ENCODE measurements around the gene CACNA2D2.

The CACNA2D2 gene

DNA sequence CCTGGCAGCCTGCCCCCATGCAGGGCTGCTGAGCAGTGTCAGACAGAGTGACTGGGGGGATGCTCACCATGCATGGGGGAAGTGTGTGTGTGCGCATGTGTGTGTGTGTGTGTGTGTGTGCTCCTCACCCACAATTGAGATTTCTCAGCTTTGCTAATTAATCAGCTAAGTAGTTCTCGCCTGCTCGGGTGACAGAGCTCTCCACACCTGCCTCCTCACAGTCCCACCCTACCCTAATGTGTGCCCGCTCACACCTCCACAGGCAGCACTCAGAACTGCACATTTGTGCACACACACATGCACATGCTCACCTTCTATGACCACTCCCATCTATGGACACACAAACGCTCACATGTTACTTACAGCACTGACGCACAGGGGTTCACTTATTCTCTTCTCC, 37.3 kb downstream of the CACNA2D2 start:
- no peak overlapping the region for H3K4me3 ChIP-seq (replicated peaks; ENCODE audit: low read depth, low read length)
- no peak for DNase-seq (ENCODE audit: low read depth)
- TF ChIP-seq, protein P1, sequence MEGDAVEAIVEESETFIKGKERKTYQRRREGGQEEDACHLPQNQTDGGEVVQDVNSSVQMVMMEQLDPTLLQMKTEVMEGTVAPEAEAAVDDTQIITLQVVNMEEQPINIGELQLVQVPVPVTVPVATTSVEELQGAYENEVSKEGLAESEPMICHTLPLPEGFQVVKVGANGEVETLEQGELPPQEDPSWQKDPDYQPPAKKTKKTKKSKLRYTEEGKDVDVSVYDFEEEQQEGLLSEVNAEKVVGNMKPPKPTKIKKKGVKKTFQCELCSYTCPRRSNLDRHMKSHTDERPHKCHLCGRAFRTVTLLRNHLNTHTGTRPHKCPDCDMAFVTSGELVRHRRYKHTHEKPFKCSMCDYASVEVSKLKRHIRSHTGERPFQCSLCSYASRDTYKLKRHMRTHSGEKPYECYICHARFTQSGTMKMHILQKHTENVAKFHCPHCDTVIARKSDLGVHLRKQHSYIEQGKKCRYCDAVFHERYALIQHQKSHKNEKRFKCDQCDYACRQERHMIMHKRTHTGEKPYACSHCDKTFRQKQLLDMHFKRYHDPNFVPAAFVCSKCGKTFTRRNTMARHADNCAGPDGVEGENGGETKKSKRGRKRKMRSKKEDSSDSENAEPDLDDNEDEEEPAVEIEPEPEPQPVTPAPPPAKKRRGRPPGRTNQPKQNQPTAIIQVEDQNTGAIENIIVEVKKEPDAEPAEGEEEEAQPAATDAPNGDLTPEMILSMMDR (IDR thresholded peaks at IDR 0.05; ENCODE audit: low read length, missing control alignments), result no peak

DNA sequence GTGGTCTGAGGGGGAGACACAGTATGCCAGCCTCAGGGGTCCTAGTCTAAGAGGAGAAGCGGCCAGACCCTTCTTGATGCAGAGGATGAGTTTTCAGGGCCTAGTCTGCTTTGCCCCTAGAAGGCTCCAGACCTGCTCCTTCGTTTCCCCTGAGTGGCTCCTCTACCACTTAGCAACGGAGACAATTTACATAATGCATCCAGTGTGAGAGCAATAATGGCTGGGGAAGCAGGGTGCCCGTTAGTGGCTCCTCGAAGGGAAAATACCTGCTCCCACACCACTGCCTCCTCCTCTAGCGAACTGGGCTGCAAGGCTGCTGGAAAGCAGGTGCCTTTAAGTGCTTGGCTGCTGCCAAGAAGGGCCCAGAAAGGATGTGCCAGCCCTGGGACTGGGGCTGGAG, 38.9 kb downstream of the CACNA2D2 start:
- H3K4me3 ChIP-seq (replicated peaks; ENCODE audit: low read depth, low read length), result no peak overlapping the region
- DNase-seq (ENCODE audit: low read depth), result no peak
- TF ChIP-seq, protein P1 (IDR thresholded peaks at IDR 0.05; ENCODE audit: low read length, missing control alignments), result no peak

DNA sequence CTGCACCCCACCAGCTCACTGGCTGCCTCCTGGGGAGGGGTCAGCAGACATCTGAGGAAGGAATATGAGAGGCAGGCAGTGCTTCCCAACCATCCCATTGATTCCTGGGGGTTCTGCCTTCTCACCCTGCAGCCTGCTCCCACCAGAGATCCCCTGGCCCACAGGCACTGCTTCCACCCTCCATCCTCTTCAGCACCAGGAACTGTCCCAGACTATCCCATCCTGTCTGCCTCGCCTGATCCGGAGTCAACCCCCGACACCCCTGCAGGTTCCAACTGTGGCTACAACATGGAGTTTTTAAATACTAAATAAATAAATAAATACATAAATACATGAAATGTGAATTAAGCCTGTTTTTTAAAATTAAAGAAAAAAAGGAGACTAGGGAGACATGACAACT, 43.6 kb downstream of the CACNA2D2 start:
- TF ChIP-seq, protein P1 (IDR thresholded peaks at IDR 0.05; ENCODE audit: low read length, missing control alignments), result no peak
- H3K4me3 ChIP-seq (replicated peaks; ENCODE audit: low read depth, low read length), result no peak overlapping the region
- no peak for DNase-seq (ENCODE audit: low read depth)

DNA sequence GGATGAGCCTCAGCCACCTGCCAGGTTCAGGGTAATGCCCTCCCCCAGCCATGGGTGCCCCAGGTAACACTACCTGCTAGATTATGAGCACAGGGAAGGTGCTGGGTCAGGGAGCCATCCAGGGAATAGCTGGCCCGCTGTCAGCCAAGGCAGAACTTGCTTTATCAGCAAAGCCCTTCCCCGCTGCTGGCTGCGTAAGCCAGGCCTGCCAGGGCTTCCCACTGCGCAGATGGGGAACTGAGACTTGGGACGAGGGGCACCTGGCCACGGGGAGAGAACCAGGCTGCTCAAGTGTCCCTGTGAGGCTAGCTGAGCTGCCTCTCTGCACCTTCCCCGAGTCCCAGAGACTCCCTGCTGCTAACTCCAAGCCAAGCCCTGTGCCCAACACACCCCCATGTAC, 45.4 kb downstream of the CACNA2D2 start:
- TF ChIP-seq, protein P1 (IDR thresholded peaks at IDR 0.05; ENCODE audit: low read length, missing control alignments), result no peak
- DNase-seq (ENCODE audit: low read depth), result no peak
- no peak overlapping the region for H3K4me3 ChIP-seq (replicated peaks; ENCODE audit: low read depth, low read length)

DNA sequence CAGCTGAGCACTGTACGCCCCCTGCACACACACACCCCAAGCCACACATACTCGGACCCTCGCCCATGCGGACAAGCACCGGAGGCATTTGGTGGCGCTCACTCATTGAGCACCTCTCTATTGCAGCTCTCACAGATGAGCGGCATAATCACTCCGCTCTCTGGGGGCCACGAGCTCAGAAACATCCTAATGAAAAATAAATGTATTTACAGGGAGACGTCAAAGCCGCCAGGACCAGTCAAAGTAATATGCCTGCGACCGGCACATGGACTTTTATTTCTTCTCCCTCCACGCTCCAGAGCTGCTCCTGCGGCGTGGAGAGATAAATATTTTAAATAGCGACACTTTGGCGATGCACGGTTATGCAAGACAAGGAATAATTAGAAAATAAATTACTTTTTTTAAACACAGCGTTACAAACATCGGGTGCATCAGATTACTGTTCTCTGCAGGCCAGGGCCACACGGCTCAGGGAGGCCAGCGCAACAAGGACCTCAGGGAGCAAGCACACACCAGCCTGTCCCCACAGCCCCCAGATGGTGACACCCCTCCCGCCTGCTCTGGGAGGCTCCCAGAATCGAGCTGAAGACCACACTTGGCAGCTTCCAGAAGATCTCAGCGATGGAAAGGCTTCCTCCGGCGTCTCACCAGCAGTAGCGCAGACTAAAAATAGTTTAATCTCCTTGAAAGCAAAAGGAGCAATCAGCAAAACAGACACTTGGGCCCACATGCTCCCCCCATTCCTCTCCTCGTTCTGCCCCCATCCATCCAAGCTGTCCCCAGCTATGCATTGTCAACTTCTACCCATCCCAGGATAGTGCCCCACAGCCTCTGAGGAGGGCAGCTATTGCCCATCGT, 48.0 kb downstream of the CACNA2D2 start:
- DNase-seq (ENCODE audit: low read depth), result no peak
- TF ChIP-seq, protein P1 (IDR thresholded peaks at IDR 0.05; ENCODE audit: low read length, missing control alignments), result no peak
- no peak overlapping the region for H3K4me3 ChIP-seq (replicated peaks; ENCODE audit: low read depth, low read length)

DNA sequence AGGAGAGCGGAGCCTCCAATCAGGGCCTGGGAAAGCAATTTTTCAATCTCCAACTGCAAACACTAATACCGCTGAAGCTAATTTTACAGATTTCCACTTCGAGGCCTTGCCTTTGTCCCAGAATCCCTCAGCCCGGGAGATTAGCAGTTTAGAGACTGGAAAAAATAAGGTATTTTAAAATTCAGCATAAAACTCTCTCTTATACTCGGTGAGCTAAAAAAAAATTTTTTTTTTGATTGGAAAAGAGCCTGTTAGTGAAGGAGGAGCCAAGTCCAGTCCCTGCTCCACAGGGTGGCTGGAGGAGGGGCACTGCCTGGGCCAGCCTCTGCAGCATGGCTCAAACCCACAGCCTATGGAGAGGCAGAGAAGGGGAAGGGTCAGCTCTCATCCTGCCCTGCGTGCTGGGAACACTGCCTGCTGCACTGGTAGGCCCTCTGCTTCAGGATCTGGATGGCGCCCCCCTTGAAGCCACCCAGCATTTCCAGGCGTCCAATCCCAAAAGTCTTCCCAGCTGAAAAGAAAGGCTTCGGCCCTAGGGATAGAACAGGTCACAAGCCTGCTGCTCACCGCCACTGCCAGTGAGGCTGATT, 48.9 kb downstream of the CACNA2D2 start:
- TF ChIP-seq, protein P1 (IDR thresholded peaks at IDR 0.05; ENCODE audit: low read length, missing control alignments), result no peak
- no peak overlapping the region for H3K4me3 ChIP-seq (replicated peaks; ENCODE audit: low read depth, low read length)
- no peak for DNase-seq (ENCODE audit: low read depth)
